ENCODE data around the gene TUSC2. TPM values are rescaled to one million over a fixed set of nuclear protein-coding genes. Genes with fewer than 3 reads are reported as not detected.

Gene TUSC2
- total and polyA plus RNA-seq, 7 experiments from 2014 or later = 16.8 to 45.5 (median 21.8) TPM

GRCh38 chr3:50327129-50327528, 894 bp downstream of the TUSC2 start:
- peak overlapping the region; percentile 80 to 97 (median 95) for H3K4me3 Mint-ChIP-seq
- no peaks in the 10 kb centered on the region for H3K9me3 Mint-ChIP-seq
- Histone ChIP-seq H3K27ac (ENCODE audit: low read depth, low read length) (peak overlapping the region; percentile 92), H3K4me1 (ENCODE audit: control insufficient read depth in 2 of 2, insufficient read depth in 2 of 2, low read length in 2 of 2) (peaks cover 11 to 17% of the 10 kb centered on the region in 2 donors), H3K27me3 (ENCODE audit: control insufficient read depth in 2 of 2, insufficient read depth in 2 of 2, low read length in 2 of 2) (no peaks in the 10 kb centered on the region), H3K4me3 (ENCODE audit: low read length) (peak overlapping the region; percentile 89), H3K36me3 (ENCODE audit: control insufficient read depth in 2 of 3, insufficient read depth in 3 of 3, low read length in 3 of 3) (peaks cover 3 to 46% (median 18%) of the 10 kb centered on the region in 3 experiments), H3K9me3 (ENCODE audit: control insufficient read depth in 2 of 3, low read length in 3 of 3) (no peaks in the 10 kb centered on the region)
- H3K27me3 Mint-ChIP-seq = no peaks in the 10 kb centered on the region
- ChIA-PET POLR2A (interaction anchor here (1.2 to 34.0 kb wide), 8 partner anchors 10 to 242 kb away, joined by 3 to 656 read pairs (median 5); partner anchors contain the start of genes CYB561D2, HEMK1, HYAL3 and NAA80), CTCF (interaction anchor here (1.0 to 1.1 kb wide), 2 partner anchors 23 to 216 kb away, joined by 3 read pairs; partner anchors contain the start of gene NPRL2)
- ATAC-seq = no peak
- peak overlapping the region in 7 of 9 donors; percentile 60 to 95 (median 81) for H3K27ac Mint-ChIP-seq
- no peak for DNase-seq
- intact Hi-C loops (cut with micrococcal nuclease) = no loop called here
- H3K4me1 Mint-ChIP-seq = peaks cover 7 to 37% (median 27%) of the 10 kb centered on the region in 7 donors
- H3K36me3 Mint-ChIP-seq = peaks cover 0 to 10% (median 3%) of the 10 kb centered on the region in 5 donors

DNA sequence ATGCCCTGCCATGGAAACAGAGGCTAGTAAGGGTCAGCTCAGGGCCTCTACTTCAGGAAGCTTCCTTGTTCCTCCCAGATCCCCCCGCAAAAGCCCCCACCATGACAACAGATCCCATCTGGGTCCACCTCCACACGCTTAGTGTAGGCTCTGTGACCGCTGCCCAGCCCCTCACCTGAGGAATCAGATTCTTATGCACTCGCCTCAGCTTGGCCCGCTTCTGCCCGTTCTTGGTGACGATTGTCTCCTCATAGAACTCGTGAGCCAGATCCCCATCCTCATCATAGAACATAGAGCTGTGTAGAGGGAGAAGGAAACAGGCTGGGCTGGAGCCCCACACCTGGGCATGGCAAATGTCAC, 1.9 kb downstream of the TUSC2 start:
- DNase-seq (no peak), ATAC-seq (no peak)
- Histone ChIP-seq H3K36me3 (ENCODE audit: control insufficient read depth in 2 of 3, insufficient read depth in 3 of 3, low read length in 3 of 3) (peaks cover 0 to 36% (median 9%) of the 10 kb centered on the region in 3 experiments), H3K4me3 (ENCODE audit: low read length) (no peak overlapping the region), H3K9me3 (ENCODE audit: control insufficient read depth in 2 of 3, low read length in 3 of 3) (no peaks in the 10 kb centered on the region), H3K27ac (ENCODE audit: low read depth, low read length) (no peak overlapping the region), H3K4me1 (ENCODE audit: control insufficient read depth in 2 of 2, insufficient read depth in 2 of 2, low read length in 2 of 2) (peaks cover 16 to 21% of the 10 kb centered on the region in 2 donors), H3K27me3 (ENCODE audit: control insufficient read depth in 2 of 2, insufficient read depth in 2 of 2, low read length in 2 of 2) (no peaks in the 10 kb centered on the region)
- Mint-ChIP-seq H3K36me3 (peaks cover 0 to 8% (median 3%) of the 10 kb centered on the region in 5 donors), H3K9me3 (no peaks in the 10 kb centered on the region), H3K27ac (peak overlapping the region in 1 of 9 donors; percentile 76), H3K4me1 (peaks cover 7 to 35% (median 27%) of the 10 kb centered on the region in 7 donors), H3K4me3 (peak overlapping the region in 8 of 10 donors; percentile 29 to 97 (median 82)), H3K27me3 (no peaks in the 10 kb centered on the region)
- intact Hi-C loops (cut with micrococcal nuclease) = no loop called here
- CTCF ChIA-PET = no interaction called here
- POLR2A ChIA-PET = interaction anchor here (1.3 to 34.0 kb wide), 4 partner anchors 11 to 85 kb away, joined by 3 to 656 read pairs (median 42); partner anchors contain the start of genes CYB561D2, HYAL3, NAA80 and NPRL2

- Mint-ChIP-seq H3K9me3 (no peaks in the 10 kb centered on the region), H3K4me1 (peaks cover 7 to 37% (median 28%) of the 10 kb centered on the region in 7 donors), H3K4me3 (peak overlapping the region in 4 of 10 donors; percentile 17 to 97 (median 24)), H3K27me3 (no peaks in the 10 kb centered on the region), H3K27ac (peak overlapping the region in 2 of 9 donors; percentile 76 to 78), H3K36me3 (peaks cover 0 to 6% (median 2%) of the 10 kb centered on the region in 5 donors)
- DNase-seq (no peak), ATAC-seq (no peak)
- Histone ChIP-seq H3K36me3 (ENCODE audit: control insufficient read depth in 2 of 3, insufficient read depth in 3 of 3, low read length in 3 of 3) (peaks cover 0 to 31% (median 4%) of the 10 kb centered on the region in 3 experiments), H3K27ac (ENCODE audit: low read depth, low read length) (no peak overlapping the region), H3K27me3 (ENCODE audit: control insufficient read depth in 2 of 2, insufficient read depth in 2 of 2, low read length in 2 of 2) (no peaks in the 10 kb centered on the region), H3K4me3 (ENCODE audit: low read length) (no peak overlapping the region), H3K4me1 (ENCODE audit: control insufficient read depth in 2 of 2, insufficient read depth in 2 of 2, low read length in 2 of 2) (peaks cover 17 to 21% of the 10 kb centered on the region in 2 donors), H3K9me3 (ENCODE audit: control insufficient read depth in 2 of 3, low read length in 3 of 3) (no peaks in the 10 kb centered on the region)
- ChIA-PET CTCF (interaction anchor here (1.0 kb wide), 1 partner anchor 130 kb away, joined by 3 read pairs; no protein-coding TSS in a partner anchor), POLR2A (interaction anchor here (3.5 to 34.0 kb wide), 3 partner anchors 11 to 31 kb away, joined by 31 to 656 read pairs (median 52); partner anchors contain the start of genes CYB561D2, HYAL3, NAA80 and NPRL2)
- intact Hi-C loops (cut with micrococcal nuclease) = loop anchor here in 1 of 2 donors (2.0 kb wide), 1 partner anchor 99 kb away; no protein-coding TSS in a partner anchor
These were observed 2.4 kb downstream of the TUSC2 start for GRCh38 chr3:50325497-50326181.

DNA sequence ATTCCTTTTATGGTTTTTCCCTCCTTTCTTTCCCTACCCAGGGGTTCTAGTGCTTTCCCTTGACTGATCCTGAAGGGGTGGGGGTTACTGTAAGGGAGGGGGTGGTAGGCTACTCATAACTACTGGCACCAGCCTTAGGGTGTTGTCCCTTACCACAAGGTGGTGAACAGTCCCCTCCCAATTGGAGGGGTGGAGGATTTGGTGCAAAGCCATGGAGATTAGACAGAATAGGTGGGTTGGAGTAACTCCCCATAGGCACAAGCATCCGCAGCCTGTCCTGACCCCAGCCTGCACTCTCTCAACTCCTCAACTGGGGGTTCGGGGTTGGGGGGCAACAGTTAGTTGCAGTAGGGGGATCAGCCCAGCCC, 2.9 kb downstream of the TUSC2 start:
- Histone ChIP-seq H3K27ac (ENCODE audit: low read depth, low read length) (no peak overlapping the region), H3K36me3 (ENCODE audit: control insufficient read depth in 2 of 3, insufficient read depth in 3 of 3, low read length in 3 of 3) (peaks cover 0 to 25% (median 0%) of the 10 kb centered on the region in 3 experiments), H3K4me3 (ENCODE audit: low read length) (no peak overlapping the region), H3K9me3 (ENCODE audit: control insufficient read depth in 2 of 3, low read length in 3 of 3) (no peaks in the 10 kb centered on the region), H3K4me1 (ENCODE audit: control insufficient read depth in 2 of 2, insufficient read depth in 2 of 2, low read length in 2 of 2) (peaks cover 21 to 22% of the 10 kb centered on the region in 2 donors), H3K27me3 (ENCODE audit: control insufficient read depth in 2 of 2, insufficient read depth in 2 of 2, low read length in 2 of 2) (no peaks in the 10 kb centered on the region)
- H3K9me3 Mint-ChIP-seq = no peaks in the 10 kb centered on the region
- peaks cover 13 to 43% (median 33%) of the 10 kb centered on the region in 7 donors for H3K4me1 Mint-ChIP-seq
- no peaks in the 10 kb centered on the region for H3K27me3 Mint-ChIP-seq
- ChIA-PET CTCF (interaction anchor here (1.0 to 2.7 kb wide), 5 partner anchors 9 to 129 kb away, joined by 3 to 13 read pairs (median 4); no protein-coding TSS in a partner anchor), POLR2A (interaction anchor here (0.6 to 34.0 kb wide), 4 partner anchors 12 to 55 kb away, joined by 3 to 656 read pairs (median 20); partner anchors contain the start of genes CYB561D2, HYAL3, NAA80 and NPRL2)
- no peak for DNase-seq
- peak overlapping the region in 6 of 9 donors; percentile 10 to 78 (median 34) for H3K27ac Mint-ChIP-seq
- H3K4me3 Mint-ChIP-seq = peak overlapping the region in 3 of 10 donors; percentile 6 to 75 (median 18)
- H3K36me3 Mint-ChIP-seq = peaks cover 0 to 4% (median 0%) of the 10 kb centered on the region in 5 donors
- intact Hi-C loops (cut with micrococcal nuclease) = loop anchor here in 1 of 2 donors (2.0 kb wide), 1 partner anchor 98 kb away; no protein-coding TSS in a partner anchor
- ATAC-seq = no peak

DNA sequence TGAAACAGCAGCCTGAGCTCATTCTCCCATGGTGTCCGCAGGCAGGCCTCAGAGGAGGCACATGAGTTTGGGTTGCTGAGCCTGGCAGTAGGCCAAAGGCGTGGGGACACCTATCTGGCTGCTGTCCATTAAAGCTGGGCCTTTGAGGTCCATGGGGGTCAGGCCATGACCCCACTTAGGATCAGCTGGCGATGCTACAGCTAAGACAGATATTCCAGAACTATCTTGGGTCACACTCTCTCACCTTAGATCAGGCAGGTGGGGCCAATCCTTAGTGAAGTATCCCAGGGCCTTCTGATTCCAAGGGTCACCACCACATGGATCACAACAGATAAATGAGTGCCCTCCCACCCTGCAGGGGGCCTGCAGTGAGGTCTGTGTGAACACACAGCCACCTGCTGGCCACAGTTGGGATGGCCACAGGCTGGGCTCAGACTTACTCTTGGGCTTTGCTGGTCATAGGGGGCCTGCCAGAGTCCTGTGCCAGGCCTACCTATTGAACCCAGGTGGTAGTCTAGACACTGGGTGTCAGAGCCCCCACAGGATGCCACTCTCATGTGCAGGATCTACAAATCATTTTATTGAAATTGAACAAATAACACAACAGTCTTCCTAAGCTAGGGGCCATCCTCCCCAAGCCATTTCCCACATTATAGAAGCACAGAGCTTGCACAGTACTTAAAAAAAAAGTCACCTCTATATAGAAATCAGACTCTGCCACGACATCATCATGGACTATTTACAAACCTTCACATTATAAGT, 3.5 kb downstream of the TUSC2 start:
- Mint-ChIP-seq H3K36me3 (peaks cover 0 to 4% (median 0%) of the 10 kb centered on the region in 5 donors), H3K27ac (peak overlapping the region; percentile 32 to 86 (median 68)), H3K27me3 (no peaks in the 10 kb centered on the region), H3K9me3 (no peaks in the 10 kb centered on the region), H3K4me3 (peak overlapping the region in 6 of 10 donors; percentile 16 to 75 (median 37)), H3K4me1 (peaks cover 17 to 46% (median 39%) of the 10 kb centered on the region in 7 donors)
- Histone ChIP-seq H3K27ac (ENCODE audit: low read depth, low read length) (no peak overlapping the region), H3K4me1 (ENCODE audit: control insufficient read depth in 2 of 2, insufficient read depth in 2 of 2, low read length in 2 of 2) (peaks cover 21 to 23% of the 10 kb centered on the region in 2 donors), H3K9me3 (ENCODE audit: control insufficient read depth in 2 of 3, low read length in 3 of 3) (no peaks in the 10 kb centered on the region), H3K27me3 (ENCODE audit: control insufficient read depth in 2 of 2, insufficient read depth in 2 of 2, low read length in 2 of 2) (no peaks in the 10 kb centered on the region), H3K36me3 (ENCODE audit: control insufficient read depth in 2 of 3, insufficient read depth in 3 of 3, low read length in 3 of 3) (peaks cover 0 to 20% (median 0%) of the 10 kb centered on the region in 3 experiments), H3K4me3 (ENCODE audit: low read length) (no peak overlapping the region)
- ChIA-PET CTCF (interaction anchor here (1.0 to 2.7 kb wide), 9 partner anchors 9 to 129 kb away, joined by 3 to 13 read pairs (median 4); partner anchors contain the start of genes HYAL3 and NAA80), POLR2A (interaction anchor here (0.6 to 34.0 kb wide), 6 partner anchors 10 to 383 kb away, joined by 3 to 656 read pairs (median 6); partner anchors contain the start of genes CYB561D2, HYAL3, NAA80 and NPRL2)
- intact Hi-C loops (cut with micrococcal nuclease) = loop anchor here (1.0 to 2.0 kb wide), 2 partner anchors 50 to 98 kb away; no protein-coding TSS in a partner anchor
- peak in 8 of 9 donors; percentile 24 to 67 (median 46) for DNase-seq
- peak; percentile 28 for ATAC-seq

Data from naive thymus-derived CD4-positive, alpha-beta T cell (primary cell).